COLO829 (cell line): ENCODE data around the gene FGF9.

Experiments
- DNase-seq: peaks from one replicate; pipeline ENCODE4 v3.0.0; 2012; ENCODE audit warnings: low spot score

The FGF9 gene

GRCh38 chr13:21674490-21675009 lies 3.7 kb downstream of the FGF9 start:
- no peak for DNase-seq

- DNase-seq = no peak
Observed at GRCh38 chr13:21675095-21675991, 4.5 kb downstream of the FGF9 start.

GRCh38 chr13:21676611-21677021 lies 5.7 kb downstream of the FGF9 start:
- DNase-seq = no peak

- DNase-seq = no peak
Observed at GRCh38 chr13:21677075-21677623, 6.3 kb downstream of the FGF9 start.

GRCh38 chr13:21683034-21683733 lies 12.3 kb downstream of the FGF9 start:
- DNase-seq = no peak

GRCh38 chr13:21684576-21684975 lies 13.7 kb downstream of the FGF9 start:
- no peak for DNase-seq

GRCh38 chr13:21685485-21686064 lies 14.7 kb downstream of the FGF9 start:
- no peak for DNase-seq

GRCh38 chr13:21686751-21687391 lies 16.0 kb downstream of the FGF9 start:
- DNase-seq = no peak

- DNase-seq = no peak
Observed at GRCh38 chr13:21688056-21688455, 17.2 kb downstream of the FGF9 start.

GRCh38 chr13:21689097-21689496 lies 18.2 kb downstream of the FGF9 start:
- DNase-seq = no peak

- DNase-seq = no peak
Observed at GRCh38 chr13:21690955-21691354, 20.1 kb downstream of the FGF9 start.

- DNase-seq = no peak
Observed at GRCh38 chr13:21691500-21691899, 20.6 kb downstream of the FGF9 start.

GRCh38 chr13:21691928-21692327 lies 21.1 kb downstream of the FGF9 start:
- no peak for DNase-seq

- DNase-seq = no peak
Observed at GRCh38 chr13:21694831-21695230, 24.0 kb downstream of the FGF9 start.

GRCh38 chr13:21695546-21695945 lies 24.7 kb downstream of the FGF9 start:
- DNase-seq = no peak

GRCh38 chr13:21696865-21697448 lies 26.1 kb downstream of the FGF9 start:
- no peak for DNase-seq

- no peak for DNase-seq
Observed at GRCh38 chr13:21698817-21699679, 28.2 kb downstream of the FGF9 start.

GRCh38 chr13:21701460-21701859 lies 30.6 kb downstream of the FGF9 start:
- DNase-seq = no peak

- no peak for DNase-seq
Observed at GRCh38 chr13:21703846-21704245, 33.0 kb downstream of the FGF9 start.

- no peak for DNase-seq
Observed at GRCh38 chr13:21707586-21707985, 36.7 kb downstream of the FGF9 start.

GRCh38 chr13:21709697-21710096 lies 38.8 kb downstream of the FGF9 start:
- no peak for DNase-seq
